GM19324 (cell line): Measurements from ENCODE around the gene CYP2E1.
"Not testable (repeated sequence)": the region's sequence is repeated elsewhere in the genome, so short reads cannot be mapped to it uniquely, and the experiment has no call there.

Experiments used
- ATAC-seq: cut with Tn5 transposase; IDR thresholded peaks from one replicate; pipeline ENCODE4 v1.9.1; 2021; ENCODE audit warnings: mild to moderate bottlenecking, moderate library complexity; ENCODE audit not compliant: unreplicated experiment, low FRiP score

Gene CYP2E1

DNA sequence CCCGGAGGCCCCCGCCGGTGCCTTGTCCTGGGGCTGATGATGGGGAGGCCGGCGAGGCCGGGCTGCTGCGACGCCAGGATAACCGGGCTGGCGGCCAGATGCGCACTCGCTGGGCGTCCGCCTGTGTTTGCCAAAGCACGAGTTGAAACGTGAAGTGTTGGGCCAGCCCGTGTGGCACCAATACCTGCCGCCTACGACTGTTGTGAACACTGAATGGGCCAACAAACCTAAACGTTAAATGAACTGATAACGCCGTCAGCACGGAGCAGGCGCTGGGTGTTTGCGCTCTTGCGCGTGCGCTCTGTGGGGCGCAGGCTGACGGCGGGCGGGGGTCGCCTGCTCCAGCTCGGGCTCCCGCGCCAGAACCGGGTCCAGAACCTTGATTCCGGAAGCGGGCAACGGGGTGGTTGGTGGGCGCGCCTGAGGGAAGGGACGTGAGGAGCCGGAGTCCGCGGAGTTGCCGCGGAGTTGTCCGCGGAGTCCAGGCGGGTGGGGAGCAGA lies 658 bp downstream of the CYP2E1 start:
- ATAC-seq, result no peak

DNA sequence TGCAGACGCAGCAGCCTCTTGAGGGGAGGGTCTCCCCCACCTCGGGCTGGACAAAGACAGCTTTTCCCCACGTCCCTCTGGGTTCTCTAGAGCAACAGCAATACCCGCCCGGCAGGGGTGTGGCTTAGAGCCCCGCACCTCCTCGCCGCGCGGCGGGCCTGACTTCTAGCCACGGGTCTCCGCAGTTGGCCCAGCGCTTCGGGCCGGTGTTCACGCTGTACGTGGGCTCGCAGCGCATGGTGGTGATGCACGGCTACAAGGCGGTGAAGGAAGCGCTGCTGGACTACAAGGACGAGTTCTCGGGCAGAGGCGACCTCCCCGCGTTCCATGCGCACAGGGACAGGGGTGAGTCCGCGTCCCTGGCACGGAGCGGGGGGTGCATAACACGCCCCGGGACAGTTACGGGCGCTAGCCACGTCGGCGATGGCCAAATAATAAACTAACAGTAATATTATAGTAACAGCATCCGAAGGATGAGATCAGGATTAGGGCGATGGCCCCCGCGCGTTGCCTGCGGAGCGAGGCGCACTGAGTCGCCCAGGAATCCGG lies 1.2 kb downstream of the CYP2E1 start:
- no peak for ATAC-seq

- ATAC-seq, result no peak
These were observed 1.8 kb downstream of the CYP2E1 start for GRCh38 chr10:133528845-133529575.

GRCh38 chr10:133529576-133529946 lies 2.4 kb downstream of the CYP2E1 start:
- no peak for ATAC-seq

GRCh38 chr10:133530506-133530905 lies 3.3 kb downstream of the CYP2E1 start:
- ATAC-seq, result no peak

DNA sequence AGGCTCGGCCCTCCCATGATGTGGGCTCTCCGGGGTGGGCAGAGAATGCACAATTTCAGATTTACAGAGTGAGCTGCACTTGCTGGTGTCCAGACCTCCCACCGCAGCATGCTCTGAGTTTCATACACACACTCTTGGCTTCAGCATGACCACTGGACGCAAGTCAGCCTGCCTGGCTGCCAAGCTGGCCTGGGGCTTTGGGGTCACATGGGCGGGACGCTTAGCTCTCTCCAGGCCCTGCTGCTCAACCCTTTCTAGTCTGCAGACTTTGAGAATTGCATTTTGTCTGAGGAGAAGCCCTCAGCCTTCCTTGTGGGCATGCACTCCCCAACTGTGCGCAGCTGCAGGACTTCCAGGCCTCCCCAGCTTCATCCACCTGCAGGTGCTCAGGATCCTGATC lies 5.7 kb downstream of the CYP2E1 start:
- ATAC-seq, result no peak

GRCh38 chr10:133534417-133534816 lies 7.3 kb downstream of the CYP2E1 start:
- no peak for ATAC-seq

DNA sequence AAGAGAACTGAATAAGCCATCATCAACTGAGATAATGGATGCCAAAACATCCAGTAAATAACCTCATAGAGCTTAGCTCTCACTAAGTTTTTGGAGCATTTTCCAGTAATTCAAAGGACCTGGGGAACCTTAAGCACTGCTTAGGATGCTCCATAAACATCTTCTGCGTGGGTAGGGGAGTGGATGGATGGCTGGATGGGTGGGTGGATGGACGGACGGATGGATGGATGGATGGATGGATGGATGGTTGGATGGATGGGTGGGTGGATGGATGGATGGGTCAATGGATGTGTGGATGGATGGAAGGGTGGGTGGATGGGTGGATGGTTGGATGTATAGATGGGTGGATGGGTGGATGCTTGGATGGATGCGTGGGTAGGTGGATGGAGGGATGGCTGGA lies 9.0 kb downstream of the CYP2E1 start:
- ATAC-seq, result no peak

- ATAC-seq, result no peak
These were observed 10.7 kb downstream of the CYP2E1 start for GRCh38 chr10:133537546-133538545.

DNA sequence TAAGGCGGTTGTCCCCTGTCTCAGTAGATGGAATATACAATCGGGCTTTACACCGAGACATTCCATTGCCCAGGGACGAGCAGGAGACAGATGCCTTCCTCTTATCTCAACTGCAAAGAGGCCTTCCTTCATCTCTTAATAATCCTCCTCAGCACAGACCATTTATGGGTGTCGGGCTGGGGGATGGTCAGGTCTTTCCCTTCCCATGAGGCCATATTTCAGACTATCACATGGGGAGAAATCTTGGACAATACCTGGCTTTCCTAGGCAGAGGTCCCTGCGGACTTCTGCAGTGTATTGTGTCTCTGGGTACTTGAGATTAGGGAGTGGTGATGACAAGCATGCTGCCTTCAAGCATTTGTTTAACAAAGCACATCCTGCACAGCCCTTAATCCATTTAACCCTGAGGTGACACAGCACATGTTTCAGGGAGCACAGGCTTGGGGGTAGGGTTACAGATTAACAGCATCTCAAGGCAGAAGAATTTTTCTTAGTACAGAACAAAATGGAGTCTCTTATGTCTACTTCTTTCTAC lies 14.3 kb downstream of the CYP2E1 start:
- ATAC-seq, result not testable (repeated sequence)

DNA sequence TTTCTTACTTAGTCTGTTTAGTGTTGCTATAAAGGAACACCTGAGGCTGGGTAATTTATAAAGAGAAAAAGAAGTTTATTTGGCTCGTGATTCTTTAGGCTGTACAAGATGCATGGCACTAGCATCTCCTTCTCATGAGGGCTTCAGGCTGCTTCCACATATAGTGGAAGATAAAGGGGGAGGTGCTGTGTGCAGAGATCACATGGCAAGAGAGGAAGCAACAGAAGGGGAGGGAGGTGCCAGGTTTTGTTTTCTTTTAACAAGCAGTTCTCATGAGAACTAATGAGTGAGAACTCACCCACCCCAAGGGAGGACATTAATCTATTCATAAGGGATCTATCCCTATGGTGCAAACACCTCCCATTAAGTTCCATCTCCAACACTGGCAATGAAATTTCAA lies 17.3 kb downstream of the CYP2E1 start:
- no peak for ATAC-seq

- ATAC-seq, result no peak
These were observed 27.4 kb downstream of the CYP2E1 start for GRCh38 chr10:133554600-133554999.

DNA sequence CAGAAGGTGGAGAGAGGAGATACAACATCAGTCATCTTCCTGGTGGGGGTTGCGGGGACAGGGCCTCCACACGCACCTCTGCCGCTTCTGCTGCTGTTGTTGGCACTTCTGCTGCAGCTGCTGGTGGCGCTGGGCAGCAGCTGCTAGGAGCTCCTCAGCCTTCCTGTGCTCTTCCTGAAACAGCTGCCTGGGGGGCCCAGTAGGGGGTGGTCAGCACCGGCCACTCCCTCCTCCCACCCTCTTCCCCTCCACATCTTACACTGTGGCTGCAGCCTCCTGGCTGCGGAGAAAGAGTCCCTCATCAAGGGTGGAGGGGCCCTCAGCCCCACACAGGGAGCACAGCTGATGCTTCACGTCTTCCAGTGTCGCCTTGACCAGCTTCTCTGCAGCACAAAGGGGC lies 28.4 kb downstream of the CYP2E1 start:
- no peak for ATAC-seq

DNA sequence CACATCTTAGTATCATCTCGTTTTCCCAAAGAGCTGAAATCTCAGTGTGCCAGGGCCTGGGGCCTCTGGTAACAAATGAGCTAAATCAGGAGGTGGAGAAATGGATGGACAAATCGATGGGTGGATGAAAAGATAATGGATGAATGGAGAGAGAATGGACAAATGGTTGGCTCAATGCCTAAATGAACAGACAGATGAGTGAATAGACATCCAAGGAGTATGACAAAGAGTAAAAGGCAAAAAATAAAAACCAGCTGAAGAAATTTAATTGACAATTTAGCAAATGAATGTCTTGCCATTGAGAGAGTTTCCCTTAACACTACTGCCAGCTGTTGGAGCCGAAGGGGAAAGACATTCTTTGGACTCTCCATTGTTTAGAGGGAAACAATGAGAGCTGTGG lies 30.2 kb downstream of the CYP2E1 start:
- no peak for ATAC-seq

GRCh38 chr10:133559216-133559615 lies 32.1 kb downstream of the CYP2E1 start:
- no peak for ATAC-seq

GRCh38 chr10:133564816-133565215 lies 37.7 kb downstream of the CYP2E1 start:
- no peak for ATAC-seq

DNA sequence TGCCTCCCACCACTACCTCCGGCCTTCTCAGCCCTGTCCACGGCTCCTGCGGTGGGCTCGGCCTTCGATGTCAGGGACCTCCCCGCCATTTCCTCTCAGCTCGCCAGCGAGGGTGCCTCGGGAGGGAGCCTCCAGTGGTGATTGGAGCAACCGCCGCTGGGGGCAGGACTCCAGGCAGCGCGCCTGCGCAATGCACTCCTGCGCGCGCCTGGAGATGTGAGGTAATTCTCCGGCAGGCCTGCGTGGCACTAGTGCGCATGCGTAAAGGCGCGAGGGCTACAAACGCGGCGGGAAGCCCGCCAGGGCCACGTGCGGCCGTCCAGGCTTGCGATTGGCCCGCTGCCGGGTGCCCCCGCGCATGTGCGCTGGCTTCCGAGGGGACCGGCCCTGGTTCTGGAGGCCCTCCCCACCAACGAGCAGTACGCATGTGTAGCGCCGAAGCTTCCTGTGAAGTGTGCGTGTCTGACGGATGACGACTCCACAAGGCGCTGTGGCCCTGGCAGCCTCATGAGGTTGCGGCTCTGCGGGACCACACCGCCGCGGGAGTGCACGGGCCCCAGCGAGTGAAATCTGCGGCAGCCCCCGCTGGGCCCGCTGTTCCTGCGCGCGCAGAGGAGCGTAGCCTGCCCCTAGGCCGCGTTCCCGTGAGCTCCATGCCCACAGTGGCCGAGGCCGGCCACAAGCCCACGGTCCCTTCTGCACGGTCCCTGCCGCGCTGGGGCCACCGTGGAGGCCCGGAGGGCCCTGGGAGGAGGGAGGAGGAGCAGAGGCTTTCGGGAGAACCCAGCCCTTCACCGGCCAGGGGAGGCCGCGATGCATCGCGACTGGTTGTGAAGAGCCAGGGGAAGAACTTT lies 38.5 kb downstream of the CYP2E1 start, which contains the start of gene SYCE1:
TSS of gene SYCE1 (minus strand) at position 143 of the 854 bp plus-strand sequence. CDS start at position 89, 54 bp downstream.
- no peak for ATAC-seq

GRCh38 chr10:133567119-133567518 lies 40.0 kb downstream of the CYP2E1 start:
- ATAC-seq, result no peak

DNA sequence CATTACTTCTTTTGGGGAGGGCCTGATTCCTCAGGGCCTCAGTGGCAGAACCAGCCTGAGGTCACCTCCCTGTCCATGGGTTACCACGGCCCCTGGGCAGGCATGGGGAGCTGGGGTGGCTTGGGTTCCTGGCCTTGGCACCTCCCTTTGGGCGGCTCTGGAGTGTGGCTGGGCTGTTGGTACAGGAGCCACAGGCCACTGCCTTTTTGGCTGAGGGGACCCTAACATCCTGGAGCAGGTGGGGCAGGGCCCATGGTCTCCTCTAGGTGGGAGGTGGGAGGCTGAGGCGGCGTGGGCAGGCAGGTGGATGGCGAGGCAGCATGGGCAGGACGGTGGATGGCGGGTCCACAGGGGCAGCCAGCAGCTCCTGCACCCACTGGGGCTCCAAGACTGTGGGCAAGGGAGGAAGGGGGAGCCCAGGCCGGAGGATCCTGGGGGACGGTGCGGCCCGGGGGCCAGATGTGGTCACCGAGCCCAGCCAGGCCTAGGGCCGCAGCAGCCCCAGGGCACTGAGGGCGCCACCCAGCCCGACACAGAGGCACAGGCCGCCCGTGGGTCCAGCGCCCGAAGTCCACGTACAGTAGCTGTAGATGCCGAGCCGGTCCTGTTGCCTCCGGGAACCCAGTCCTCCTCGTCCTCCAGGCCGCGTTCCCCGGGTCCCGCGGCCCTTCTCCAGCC lies 40.6 kb downstream of the CYP2E1 start:
- ATAC-seq, result no peak
